ENCODE data around the gene DAB2IP.

Gene DAB2IP

DNA sequence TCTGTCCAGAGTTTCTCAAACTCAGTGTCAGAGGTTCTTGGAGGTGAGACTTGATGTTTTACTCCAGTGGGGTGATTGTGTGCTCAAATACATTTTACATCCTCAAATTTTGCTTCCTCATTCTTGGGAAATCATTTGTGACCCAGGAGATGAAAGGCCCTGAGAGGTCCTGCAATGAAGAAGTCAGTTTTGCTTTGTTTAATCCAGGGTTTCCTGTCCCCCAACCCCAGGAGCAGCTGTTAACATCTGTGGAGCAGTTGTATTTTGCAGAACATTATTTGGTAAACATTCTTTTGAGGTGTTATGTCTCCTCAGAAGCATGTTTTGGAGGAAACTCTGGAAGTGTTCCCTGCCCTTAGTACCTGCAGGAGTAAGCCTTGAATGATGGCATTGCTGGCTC lies 59.8 kb downstream of the DAB2IP start:
- H3K9ac ChIP-seq (ENCODE audit: low read depth in 1 of 2, low read length in 2 of 2) = no peak overlapping the region
- H3K4me1 ChIP-seq (ENCODE audit: control insufficient read depth in 1 of 2, insufficient read depth in 2 of 2, low read length in 2 of 2) = peaks cover 35 to 41% of the 10 kb centered on the region in 2 donors
- no peaks in the 10 kb centered on the region for H3K9me3 ChIP-seq (ENCODE audit: control insufficient read depth in 1 of 2, low read length in 2 of 2)
- no peaks in the 10 kb centered on the region for H3K27me3 ChIP-seq (ENCODE audit: control insufficient read depth in 1 of 2, insufficient read depth in 2 of 2, low read length in 2 of 2)
- H3K27ac ChIP-seq (ENCODE audit: low read depth, low read length) = no peak overlapping the region
- no peaks in the 10 kb centered on the region for H3K36me3 ChIP-seq (ENCODE audit: control insufficient read depth in 1 of 2, insufficient read depth in 2 of 2, low read length in 2 of 2)
- no peak overlapping the region for H3K4me3 ChIP-seq (ENCODE audit: low read depth in 1 of 2, low read length in 2 of 2)

DNA sequence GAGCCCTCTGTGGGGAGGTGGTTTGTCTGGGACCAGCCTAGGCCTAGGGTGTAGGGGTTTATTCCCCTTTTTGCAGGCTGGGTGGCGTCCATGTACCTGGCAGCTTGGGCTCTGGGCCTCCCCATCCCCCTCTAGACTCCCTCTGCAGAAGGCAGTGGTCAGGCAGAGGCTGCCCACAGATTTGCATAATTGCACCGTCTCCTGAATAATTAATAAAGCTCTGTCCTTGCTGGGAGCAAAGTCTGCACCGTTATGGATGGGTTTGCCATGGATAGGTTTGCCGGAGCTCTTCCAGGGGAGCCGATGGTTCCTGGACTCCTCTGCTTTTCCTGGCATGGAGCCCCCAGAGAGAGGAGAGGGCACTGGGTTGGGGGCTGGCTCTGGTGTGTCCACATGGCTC lies 60.4 kb downstream of the DAB2IP start:
- no peak overlapping the region for H3K9ac ChIP-seq (ENCODE audit: low read depth in 1 of 2, low read length in 2 of 2)
- H3K4me3 ChIP-seq (ENCODE audit: low read depth in 1 of 2, low read length in 2 of 2) = no peak overlapping the region
- no peaks in the 10 kb centered on the region for H3K9me3 ChIP-seq (ENCODE audit: control insufficient read depth in 1 of 2, low read length in 2 of 2)
- no peaks in the 10 kb centered on the region for H3K27me3 ChIP-seq (ENCODE audit: control insufficient read depth in 1 of 2, insufficient read depth in 2 of 2, low read length in 2 of 2)
- no peak overlapping the region for H3K27ac ChIP-seq (ENCODE audit: low read depth, low read length)
- no peaks in the 10 kb centered on the region for H3K36me3 ChIP-seq (ENCODE audit: control insufficient read depth in 1 of 2, insufficient read depth in 2 of 2, low read length in 2 of 2)
- peaks cover 35 to 41% of the 10 kb centered on the region in 2 donors for H3K4me1 ChIP-seq (ENCODE audit: control insufficient read depth in 1 of 2, insufficient read depth in 2 of 2, low read length in 2 of 2)

DNA sequence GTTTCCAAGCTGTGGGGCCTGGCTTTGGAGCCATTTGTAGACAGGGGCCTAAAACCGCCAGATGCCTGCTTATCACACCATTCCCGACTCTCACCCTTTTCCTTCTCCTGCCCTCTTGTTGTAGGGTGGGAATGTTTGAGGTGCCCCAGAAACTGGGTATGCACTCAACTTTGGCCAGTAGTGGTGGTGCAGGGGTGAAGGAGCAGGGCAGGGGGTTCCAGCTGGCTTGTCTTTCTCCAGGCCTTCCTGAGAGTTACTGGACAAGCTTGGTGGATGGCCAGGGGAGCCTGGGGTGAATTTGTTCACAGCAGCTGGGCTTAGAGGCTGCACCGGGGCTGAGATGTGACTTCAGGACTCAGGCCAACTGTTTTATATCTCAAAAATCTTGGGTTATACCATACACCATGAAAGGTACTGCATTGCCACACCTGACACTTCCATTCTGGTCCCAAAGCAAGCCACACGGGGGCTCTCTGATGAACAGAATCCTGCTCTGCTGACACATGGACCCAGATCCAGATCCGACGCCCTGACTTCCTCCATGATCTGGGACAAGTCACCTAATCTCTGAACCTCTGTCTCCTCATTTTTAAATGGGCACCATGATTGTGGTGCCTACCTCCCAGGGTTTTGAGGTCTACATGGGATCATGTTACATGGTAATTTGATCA lies 62.1 kb downstream of the DAB2IP start:
- no peaks in the 10 kb centered on the region for H3K36me3 ChIP-seq (ENCODE audit: control insufficient read depth in 1 of 2, insufficient read depth in 2 of 2, low read length in 2 of 2)
- H3K27me3 ChIP-seq (ENCODE audit: control insufficient read depth in 1 of 2, insufficient read depth in 2 of 2, low read length in 2 of 2) = no peaks in the 10 kb centered on the region
- peaks cover 26 to 36% of the 10 kb centered on the region in 2 donors for H3K4me1 ChIP-seq (ENCODE audit: control insufficient read depth in 1 of 2, insufficient read depth in 2 of 2, low read length in 2 of 2)
- no peak overlapping the region for H3K9ac ChIP-seq (ENCODE audit: low read depth in 1 of 2, low read length in 2 of 2)
- H3K27ac ChIP-seq (ENCODE audit: low read depth, low read length) = no peak overlapping the region
- no peaks in the 10 kb centered on the region for H3K9me3 ChIP-seq (ENCODE audit: control insufficient read depth in 1 of 2, low read length in 2 of 2)
- no peak overlapping the region for H3K4me3 ChIP-seq (ENCODE audit: low read depth in 1 of 2, low read length in 2 of 2)

DNA sequence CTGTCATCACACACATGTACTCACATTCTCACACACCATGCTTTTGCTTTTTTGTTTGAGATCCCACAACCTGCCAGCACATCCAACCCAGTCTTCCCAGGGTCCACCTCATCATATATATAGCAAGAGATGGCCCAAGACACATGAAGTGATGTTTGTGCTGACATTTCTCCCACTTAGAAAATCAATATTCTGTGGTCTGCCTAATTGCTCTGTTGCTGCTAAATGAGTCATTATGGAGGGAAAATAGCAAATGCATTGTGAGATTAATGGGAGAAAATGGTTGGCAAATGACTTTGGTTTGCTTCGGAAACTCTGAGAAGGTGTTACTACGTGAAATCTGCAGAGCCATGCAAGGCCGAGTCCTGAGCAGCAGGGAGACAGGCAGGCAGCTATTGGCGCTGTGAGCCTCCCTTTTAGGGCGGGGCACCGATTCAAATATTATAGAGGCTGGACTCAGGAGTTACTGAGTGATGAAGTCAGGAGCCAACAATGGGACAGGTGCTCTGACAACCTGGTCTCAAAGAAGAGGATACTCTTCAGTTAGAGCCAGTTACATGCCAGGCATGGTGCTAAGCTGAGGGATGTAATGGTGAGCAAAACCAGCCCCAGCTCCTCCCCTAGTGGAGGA lies 62.8 kb downstream of the DAB2IP start:
- H3K27ac ChIP-seq (ENCODE audit: low read depth, low read length) = no peak overlapping the region
- H3K9ac ChIP-seq (ENCODE audit: low read depth in 1 of 2, low read length in 2 of 2) = no peak overlapping the region
- H3K4me3 ChIP-seq (ENCODE audit: low read depth in 1 of 2, low read length in 2 of 2) = no peak overlapping the region
- no peaks in the 10 kb centered on the region for H3K36me3 ChIP-seq (ENCODE audit: control insufficient read depth in 1 of 2, insufficient read depth in 2 of 2, low read length in 2 of 2)
- peaks cover 26 to 32% of the 10 kb centered on the region in 2 donors for H3K4me1 ChIP-seq (ENCODE audit: control insufficient read depth in 1 of 2, insufficient read depth in 2 of 2, low read length in 2 of 2)
- no peaks in the 10 kb centered on the region for H3K27me3 ChIP-seq (ENCODE audit: control insufficient read depth in 1 of 2, insufficient read depth in 2 of 2, low read length in 2 of 2)
- no peaks in the 10 kb centered on the region for H3K9me3 ChIP-seq (ENCODE audit: control insufficient read depth in 1 of 2, low read length in 2 of 2)

DNA sequence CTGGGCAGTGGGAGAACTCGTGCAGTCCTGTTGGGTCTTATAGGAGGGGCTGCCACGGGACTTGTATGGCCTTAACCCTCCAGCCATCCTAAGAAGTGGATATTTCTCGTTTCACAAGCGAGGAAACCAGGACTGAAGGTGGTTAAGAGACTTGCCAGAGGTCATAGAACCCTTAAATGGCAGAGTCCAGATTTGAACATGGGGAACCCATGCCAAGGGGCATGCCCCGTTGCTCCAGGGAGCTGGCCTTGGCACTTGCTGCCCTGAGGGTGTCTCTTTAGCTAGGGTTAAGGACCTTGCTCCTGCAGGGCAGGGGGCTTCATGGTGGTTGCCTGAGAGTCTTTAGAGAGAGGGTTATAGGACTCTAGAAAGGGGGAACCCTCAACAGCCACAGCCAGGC lies 63.4 kb downstream of the DAB2IP start:
- no peak overlapping the region for H3K27ac ChIP-seq (ENCODE audit: low read depth, low read length)
- no peak overlapping the region for H3K9ac ChIP-seq (ENCODE audit: low read depth in 1 of 2, low read length in 2 of 2)
- no peaks in the 10 kb centered on the region for H3K27me3 ChIP-seq (ENCODE audit: control insufficient read depth in 1 of 2, insufficient read depth in 2 of 2, low read length in 2 of 2)
- H3K4me3 ChIP-seq (ENCODE audit: low read depth in 1 of 2, low read length in 2 of 2) = no peak overlapping the region
- H3K36me3 ChIP-seq (ENCODE audit: control insufficient read depth in 1 of 2, insufficient read depth in 2 of 2, low read length in 2 of 2) = no peaks in the 10 kb centered on the region
- H3K4me1 ChIP-seq (ENCODE audit: control insufficient read depth in 1 of 2, insufficient read depth in 2 of 2, low read length in 2 of 2) = peaks cover 27 to 32% of the 10 kb centered on the region in 2 donors
- no peaks in the 10 kb centered on the region for H3K9me3 ChIP-seq (ENCODE audit: control insufficient read depth in 1 of 2, low read length in 2 of 2)

DNA sequence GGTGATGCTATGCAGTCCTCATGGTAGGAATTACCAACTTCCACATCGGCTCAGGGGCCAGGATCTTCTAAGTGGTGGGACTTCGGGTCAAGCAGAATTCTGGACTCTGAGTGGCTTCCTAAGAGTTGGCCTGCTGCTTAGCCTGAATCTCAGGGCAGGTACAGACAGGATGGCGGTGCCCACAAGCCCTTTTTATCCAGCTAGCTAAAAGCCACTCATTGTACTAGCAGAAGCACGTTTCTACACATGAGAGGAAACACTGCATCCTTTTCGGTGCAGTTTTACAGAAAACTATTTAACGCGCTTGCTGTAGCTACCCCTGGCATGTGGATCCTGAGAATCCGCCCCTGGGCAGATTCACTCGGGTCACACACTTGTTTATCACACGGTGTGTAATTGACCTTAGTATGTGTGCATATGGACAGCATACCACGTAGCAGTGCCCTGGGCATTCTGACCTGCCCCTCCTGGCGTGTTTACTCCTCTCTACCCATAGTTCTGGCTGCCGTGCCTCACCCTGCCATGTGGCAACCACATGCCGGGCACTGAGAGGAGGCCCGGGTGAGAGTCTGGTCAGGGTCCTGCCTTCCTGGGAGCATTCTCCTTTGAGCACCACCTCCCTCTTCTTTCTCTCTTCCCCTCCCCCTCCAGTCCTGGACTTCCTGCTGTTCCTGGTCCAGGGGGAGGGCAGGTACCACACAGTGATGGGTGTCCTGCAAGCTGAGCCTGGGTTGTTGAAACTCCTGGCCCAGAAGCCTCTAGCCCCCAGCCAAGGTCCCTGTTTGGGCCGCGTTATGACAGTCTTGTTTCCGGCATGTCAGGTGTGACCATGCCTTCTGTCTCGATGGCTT lies 65.9 kb downstream of the DAB2IP start:
- Histone ChIP-seq H3K4me3 (ENCODE audit: low read depth in 1 of 2, low read length in 2 of 2) (no peak overlapping the region), H3K36me3 (ENCODE audit: control insufficient read depth in 1 of 2, insufficient read depth in 2 of 2, low read length in 2 of 2) (no peaks in the 10 kb centered on the region), H3K27me3 (ENCODE audit: control insufficient read depth in 1 of 2, insufficient read depth in 2 of 2, low read length in 2 of 2) (no peaks in the 10 kb centered on the region), H3K9ac (ENCODE audit: low read depth in 1 of 2, low read length in 2 of 2) (no peak overlapping the region), H3K27ac (ENCODE audit: low read depth, low read length) (no peak overlapping the region), H3K9me3 (ENCODE audit: control insufficient read depth in 1 of 2, low read length in 2 of 2) (no peaks in the 10 kb centered on the region), H3K4me1 (ENCODE audit: control insufficient read depth in 1 of 2, insufficient read depth in 2 of 2, low read length in 2 of 2) (peaks cover 39% of the 10 kb centered on the region in 2 donors)

DNA sequence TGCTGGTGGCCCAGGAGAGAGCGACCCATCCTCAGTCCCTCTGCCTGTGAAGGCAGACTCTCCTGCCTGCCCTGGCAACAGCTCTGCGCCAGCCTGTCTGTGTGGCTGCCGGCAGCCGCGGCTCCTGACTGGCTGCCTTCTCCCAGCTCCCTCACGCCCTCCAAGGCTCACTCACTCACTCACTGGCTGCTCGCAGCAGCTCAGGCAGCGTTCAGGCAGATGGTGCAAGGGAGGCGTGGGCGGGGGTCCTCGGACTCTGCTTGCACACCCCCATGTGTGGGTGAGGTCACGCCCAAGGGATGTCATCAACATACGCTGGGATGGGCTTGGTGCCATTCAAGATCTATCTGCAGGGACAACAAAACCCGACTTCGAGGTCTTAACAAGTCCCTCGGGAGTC lies 66.7 kb downstream of the DAB2IP start:
- peaks cover 38 to 40% of the 10 kb centered on the region in 2 donors for H3K4me1 ChIP-seq (ENCODE audit: control insufficient read depth in 1 of 2, insufficient read depth in 2 of 2, low read length in 2 of 2)
- no peaks in the 10 kb centered on the region for H3K9me3 ChIP-seq (ENCODE audit: control insufficient read depth in 1 of 2, low read length in 2 of 2)
- no peak overlapping the region for H3K4me3 ChIP-seq (ENCODE audit: low read depth in 1 of 2, low read length in 2 of 2)
- no peaks in the 10 kb centered on the region for H3K27me3 ChIP-seq (ENCODE audit: control insufficient read depth in 1 of 2, insufficient read depth in 2 of 2, low read length in 2 of 2)
- H3K9ac ChIP-seq (ENCODE audit: low read depth in 1 of 2, low read length in 2 of 2) = no peak overlapping the region
- H3K36me3 ChIP-seq (ENCODE audit: control insufficient read depth in 1 of 2, insufficient read depth in 2 of 2, low read length in 2 of 2) = no peaks in the 10 kb centered on the region
- no peak overlapping the region for H3K27ac ChIP-seq (ENCODE audit: low read depth, low read length)

DNA sequence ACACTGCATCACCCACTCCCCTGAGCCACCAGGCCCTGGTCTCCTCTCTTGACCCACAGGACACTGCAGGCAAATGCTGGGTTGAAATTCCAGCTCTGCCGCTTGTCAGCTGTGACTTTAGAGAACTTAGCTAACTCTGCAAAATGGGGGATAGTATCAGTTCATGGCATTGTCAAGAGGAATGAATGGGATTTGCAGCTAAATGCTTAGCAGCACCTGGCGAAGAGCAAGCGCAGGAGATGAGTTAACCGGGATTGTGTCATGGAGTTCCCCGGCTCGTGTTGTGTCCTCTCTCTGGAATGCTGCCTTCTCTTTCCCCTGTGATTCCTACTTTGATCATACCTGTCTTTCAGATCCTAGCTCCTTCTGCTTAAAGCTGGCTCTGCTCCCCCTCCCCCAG lies 67.1 kb downstream of the DAB2IP start:
- H3K9ac ChIP-seq (ENCODE audit: low read depth in 1 of 2, low read length in 2 of 2) = no peak overlapping the region

DNA sequence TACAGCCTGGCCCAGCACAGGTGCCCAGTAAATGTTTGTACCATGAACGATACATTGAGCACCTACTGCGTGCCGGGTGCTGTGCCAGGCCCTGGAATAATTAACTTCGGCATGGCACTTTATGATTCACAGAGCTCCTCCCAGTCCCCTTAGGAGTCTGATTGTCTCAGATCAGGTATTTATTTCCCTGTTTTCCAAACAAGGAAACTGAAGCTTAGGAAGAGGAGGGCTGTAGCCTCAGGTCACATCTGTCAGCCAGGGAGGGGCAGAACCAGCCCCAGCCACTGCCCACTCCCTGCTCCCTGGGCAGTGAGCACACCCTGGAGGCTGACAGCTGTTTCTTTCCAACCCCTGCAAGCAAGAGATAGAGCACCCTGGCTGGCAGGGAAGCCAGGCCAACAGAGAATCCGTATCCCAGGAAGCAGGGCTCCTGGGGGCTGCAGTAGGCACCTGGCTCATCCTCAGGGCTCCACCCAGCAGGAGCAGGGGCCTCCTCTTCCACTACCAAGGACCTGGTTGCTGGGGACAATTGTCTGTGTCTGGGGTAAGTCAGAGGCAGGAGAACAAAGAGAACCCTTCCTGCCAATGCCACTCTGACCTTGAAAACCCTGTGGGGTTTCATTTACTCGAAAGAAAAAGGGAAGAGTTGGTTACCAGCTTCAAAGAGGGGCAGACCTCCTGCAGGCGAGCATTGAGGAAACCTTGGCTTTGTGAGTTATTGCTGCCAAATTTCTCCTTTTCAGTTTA lies 69.0 kb downstream of the DAB2IP start:
- H3K27ac ChIP-seq (ENCODE audit: low read depth, low read length) = peak overlapping the region; percentile 64
- peak overlapping the region in 1 of 2 donors; percentile 40 for H3K9ac ChIP-seq (ENCODE audit: low read depth in 1 of 2, low read length in 2 of 2)
- H3K36me3 ChIP-seq (ENCODE audit: control insufficient read depth in 1 of 2, insufficient read depth in 2 of 2, low read length in 2 of 2) = no peaks in the 10 kb centered on the region

More for the DNA sequence above, 67.1 kb downstream of the DAB2IP start:
- no peaks in the 10 kb centered on the region for H3K36me3 ChIP-seq (ENCODE audit: control insufficient read depth in 1 of 2, insufficient read depth in 2 of 2, low read length in 2 of 2)
- H3K4me3 ChIP-seq (ENCODE audit: low read depth in 1 of 2, low read length in 2 of 2) = no peak overlapping the region
- H3K27me3 ChIP-seq (ENCODE audit: control insufficient read depth in 1 of 2, insufficient read depth in 2 of 2, low read length in 2 of 2) = no peaks in the 10 kb centered on the region
- no peaks in the 10 kb centered on the region for H3K9me3 ChIP-seq (ENCODE audit: control insufficient read depth in 1 of 2, low read length in 2 of 2)
- no peak overlapping the region for H3K27ac ChIP-seq (ENCODE audit: low read depth, low read length)
- peaks cover 39 to 40% of the 10 kb centered on the region in 2 donors for H3K4me1 ChIP-seq (ENCODE audit: control insufficient read depth in 1 of 2, insufficient read depth in 2 of 2, low read length in 2 of 2)

DNA sequence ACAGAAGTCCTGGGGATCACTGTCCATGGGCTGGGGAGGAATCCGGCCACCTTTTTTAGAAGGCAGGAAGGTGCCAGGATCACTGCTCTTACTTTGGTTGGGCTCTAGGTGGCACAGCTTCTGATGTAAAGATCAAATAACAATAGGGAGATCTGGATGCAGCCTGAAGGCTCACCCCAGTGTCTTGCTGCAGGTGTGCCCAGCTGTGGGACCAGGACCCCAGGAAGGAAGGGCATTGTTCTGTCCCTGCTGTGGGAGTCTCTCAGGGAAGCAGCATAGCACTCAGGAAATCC lies 69.6 kb downstream of the DAB2IP start:
- no peaks in the 10 kb centered on the region for H3K27me3 ChIP-seq (ENCODE audit: control insufficient read depth in 1 of 2, insufficient read depth in 2 of 2, low read length in 2 of 2)
- no peaks in the 10 kb centered on the region for H3K9me3 ChIP-seq (ENCODE audit: control insufficient read depth in 1 of 2, low read length in 2 of 2)
- H3K9ac ChIP-seq (ENCODE audit: low read depth in 1 of 2, low read length in 2 of 2) = peak overlapping the region in 1 of 2 donors; percentile 40
- H3K36me3 ChIP-seq (ENCODE audit: control insufficient read depth in 1 of 2, insufficient read depth in 2 of 2, low read length in 2 of 2) = no peaks in the 10 kb centered on the region
- H3K27ac ChIP-seq (ENCODE audit: low read depth, low read length) = peak overlapping the region; percentile 64
- no peak overlapping the region for H3K4me3 ChIP-seq (ENCODE audit: low read depth in 1 of 2, low read length in 2 of 2)
- peaks cover 42 to 49% of the 10 kb centered on the region in 2 donors for H3K4me1 ChIP-seq (ENCODE audit: control insufficient read depth in 1 of 2, insufficient read depth in 2 of 2, low read length in 2 of 2)

More for the DNA sequence above, 69.0 kb downstream of the DAB2IP start:
- Histone ChIP-seq H3K27me3 (ENCODE audit: control insufficient read depth in 1 of 2, insufficient read depth in 2 of 2, low read length in 2 of 2) (no peaks in the 10 kb centered on the region), H3K9me3 (ENCODE audit: control insufficient read depth in 1 of 2, low read length in 2 of 2) (no peaks in the 10 kb centered on the region), H3K4me1 (ENCODE audit: control insufficient read depth in 1 of 2, insufficient read depth in 2 of 2, low read length in 2 of 2) (peaks cover 40 to 47% of the 10 kb centered on the region in 2 donors), H3K4me3 (ENCODE audit: low read depth in 1 of 2, low read length in 2 of 2) (no peak overlapping the region)

All from duodenal mucosa (tissue), 2 donors.